NCI-H2081 (cell line): ENCODE measurements around the gene ZMYND19.
"Not testable (repeated sequence)": the region's sequence is repeated elsewhere in the genome, so short reads cannot be mapped to it uniquely, and the experiment has no call there.

Experiments
- DNase-seq, 2 experiments: peaks; one replicate each; lab custom pipeline; 2025; lab: John Stamatoyannopoulos, UW

The ZMYND19 gene

GRCh38 chr9:137589441-137590122 lies 730 bp downstream of the ZMYND19 start:
- peak in 1 of 2 experiments; percentile 13 for DNase-seq

DNA sequence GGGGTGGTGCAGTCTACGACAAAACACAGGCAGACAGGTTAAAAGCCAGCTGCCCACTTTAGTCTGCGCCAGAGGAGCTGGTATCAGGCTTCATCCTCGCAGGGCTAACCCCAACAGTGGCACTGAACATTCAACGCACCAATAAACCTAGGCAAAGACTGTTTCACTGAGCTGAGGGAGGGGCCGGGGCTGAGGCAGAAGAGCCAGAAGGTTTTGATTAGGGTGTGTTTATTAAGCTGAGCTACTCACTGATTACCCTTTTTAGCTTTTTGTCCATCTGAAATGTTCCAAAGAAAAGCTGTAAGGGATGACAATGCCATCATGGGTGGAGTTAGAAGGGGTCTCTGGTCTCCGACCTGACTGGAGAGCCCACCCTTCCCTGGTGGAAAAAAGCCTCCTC lies 1.4 kb downstream of the ZMYND19 start:
- DNase-seq, result no peak

DNA sequence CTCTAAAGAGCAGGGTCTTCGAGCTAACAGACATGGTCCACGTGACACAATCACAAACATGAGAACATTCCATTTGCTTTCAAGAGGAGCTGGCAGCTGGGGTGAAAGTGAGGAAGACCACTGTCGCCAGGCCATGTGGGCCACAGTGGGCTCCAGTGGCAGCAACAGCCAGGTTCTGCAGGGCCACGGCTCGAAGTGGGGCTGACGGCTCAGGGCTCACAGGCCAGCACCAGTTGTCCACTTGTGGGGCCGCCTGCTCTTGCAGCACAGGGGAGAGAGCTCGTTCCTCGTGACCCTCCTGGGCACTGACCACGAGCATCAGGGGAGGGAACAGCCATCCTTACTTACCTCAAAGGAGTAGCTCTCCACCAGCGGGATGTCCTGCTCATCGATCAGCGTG lies 2.0 kb downstream of the ZMYND19 start:
- DNase-seq, result no peak

- no peak for DNase-seq
Measured at GRCh38 chr9:137586854-137587253, 3.5 kb downstream of the ZMYND19 start.

GRCh38 chr9:137583957-137584356 lies 6.4 kb downstream of the ZMYND19 start:
- DNase-seq, result no peak

DNA sequence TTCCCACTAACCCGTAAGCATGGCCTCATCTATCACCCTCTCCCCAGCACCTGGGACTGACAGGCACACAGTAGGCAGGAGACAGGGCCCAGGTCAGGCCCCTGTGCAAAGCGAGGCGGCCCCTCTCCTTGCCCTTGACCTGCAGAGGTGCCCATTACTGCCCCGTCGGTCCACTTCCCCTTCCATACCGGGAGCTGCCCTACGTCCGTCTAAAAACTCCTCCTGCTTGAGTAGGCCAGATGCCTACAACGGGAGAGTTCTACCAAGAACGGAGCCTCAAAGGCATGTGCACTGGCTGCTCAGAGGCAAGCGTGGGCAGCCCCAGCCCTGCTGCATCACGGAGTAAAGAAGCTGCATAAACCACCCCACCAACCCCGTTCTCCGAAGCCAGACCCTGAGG lies 7.0 kb downstream of the ZMYND19 start:
- DNase-seq, result no peak

DNA sequence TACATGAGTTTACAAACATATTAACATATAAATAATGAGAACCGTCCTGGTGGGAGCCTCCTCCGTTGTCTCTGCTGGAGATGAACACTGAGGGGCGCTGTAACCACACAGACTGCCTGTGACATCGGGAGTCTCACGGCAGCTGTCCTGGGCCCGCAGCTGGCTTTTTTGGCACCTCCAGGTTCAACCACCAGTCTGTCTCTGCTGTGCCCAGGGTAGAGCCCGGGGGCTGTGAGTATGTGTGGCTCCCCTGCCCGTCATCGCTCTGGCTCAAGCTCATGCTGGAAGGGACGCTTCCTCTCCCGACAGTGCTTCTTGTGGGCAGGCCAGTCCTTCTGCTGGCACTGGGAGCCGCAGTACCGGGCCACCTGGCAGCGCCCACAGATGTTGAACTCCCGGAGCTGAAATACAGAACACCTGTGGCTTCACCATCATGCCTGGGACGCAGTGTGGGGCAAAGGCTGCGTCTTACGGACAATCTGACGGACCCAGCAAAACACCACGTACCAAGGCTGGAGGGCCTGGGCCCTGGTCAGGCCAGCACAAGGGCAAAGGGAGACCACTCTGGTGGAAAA lies 7.9 kb downstream of the ZMYND19 start:
- no peak for DNase-seq

GRCh38 chr9:137581361-137582285 lies 8.7 kb downstream of the ZMYND19 start:
- DNase-seq, result no peak

DNA sequence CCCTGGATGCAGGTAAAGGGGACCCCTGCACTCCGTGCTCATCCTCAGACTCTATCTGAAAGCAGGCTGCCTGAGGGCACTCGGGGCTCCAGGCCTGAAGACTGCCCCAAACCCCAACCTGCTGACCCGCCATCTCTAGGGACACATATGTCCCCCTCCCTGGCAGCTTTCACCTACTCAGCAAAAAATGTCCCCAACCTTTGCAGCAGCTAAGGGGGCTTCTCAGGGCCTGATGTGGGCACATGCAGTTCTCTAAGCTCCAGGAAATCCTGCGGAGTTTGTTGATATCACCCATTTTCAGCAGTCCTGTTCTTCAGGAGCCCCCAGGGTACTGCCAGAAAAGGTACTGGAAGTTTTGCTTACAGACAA lies 9.4 kb downstream of the ZMYND19 start:
- DNase-seq, result no peak

GRCh38 chr9:137580209-137580953 lies 9.9 kb downstream of the ZMYND19 start:
- peak in 1 of 2 experiments; percentile 27 for DNase-seq

DNA sequence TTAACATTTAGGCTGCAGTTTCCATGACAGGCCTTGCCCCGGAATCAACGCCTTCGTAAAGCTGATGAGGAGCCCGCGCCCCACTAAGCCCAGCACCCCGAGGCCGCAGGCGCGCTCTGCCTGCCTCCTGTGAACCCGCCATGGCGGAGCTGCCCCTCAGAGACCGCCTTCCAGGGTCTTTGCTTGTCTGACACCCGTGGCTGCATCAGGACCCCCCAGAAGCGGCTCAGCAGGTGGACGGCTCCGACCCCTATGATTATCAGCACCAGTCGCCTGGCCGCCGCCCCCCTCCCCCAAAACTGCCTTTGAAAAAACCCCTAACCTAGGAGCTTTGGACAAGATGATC lies 11.1 kb downstream of the ZMYND19 start:
- no peak for DNase-seq

DNA sequence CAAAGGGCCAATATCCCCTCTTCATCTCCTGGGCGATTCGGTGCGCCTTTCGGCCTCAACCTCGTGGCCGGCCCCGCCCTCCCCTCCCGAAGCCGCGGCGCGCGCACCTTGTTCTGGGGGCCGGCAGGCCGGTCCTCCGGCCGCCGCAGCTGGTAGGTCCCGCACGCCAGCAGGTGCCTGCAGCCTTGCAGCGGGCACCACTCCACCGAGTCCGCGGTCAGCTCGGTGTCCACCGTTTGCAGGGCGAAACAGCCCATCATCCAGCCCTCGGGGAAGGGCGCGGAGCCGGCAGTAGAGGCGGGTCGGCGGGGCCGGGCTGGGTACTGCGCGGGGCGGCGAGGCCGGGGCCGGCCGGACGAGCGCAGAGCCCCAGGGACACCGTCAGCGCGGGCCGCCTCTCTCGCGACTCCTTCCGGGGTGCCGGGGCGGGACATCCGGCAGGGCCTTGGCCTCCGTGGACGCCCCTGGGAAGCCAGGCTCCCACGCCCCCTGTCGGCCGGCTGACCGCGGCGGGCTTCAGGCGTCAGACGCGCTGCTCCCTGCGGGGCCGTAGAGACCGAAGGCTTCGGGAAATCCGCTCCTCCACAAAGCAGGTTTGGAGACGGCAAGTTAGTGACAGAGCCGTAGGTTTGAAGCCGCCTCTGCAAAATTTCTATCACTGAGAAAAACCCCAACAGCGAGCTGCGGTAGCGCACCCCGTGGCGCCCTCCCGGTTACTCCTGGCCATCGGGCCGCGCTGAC lies 11.6 kb downstream of the ZMYND19 start, which contains the start of gene DPH7:
Gene DPH7, minus strand, starts transcription at position 408 of the 741 bp plus-strand sequence. Its CDS starts 148 bp downstream, at position 260.
- DNase-seq, result peak; percentile 92 to 93

- DNase-seq, result no peak
Measured at GRCh38 chr9:137575716-137576411, 14.4 kb downstream of the ZMYND19 start.

GRCh38 chr9:137575364-137575715 lies 15.0 kb downstream of the ZMYND19 start:
- no peak for DNase-seq

GRCh38 chr9:137574192-137574591 lies 16.1 kb downstream of the ZMYND19 start:
- no peak for DNase-seq

DNA sequence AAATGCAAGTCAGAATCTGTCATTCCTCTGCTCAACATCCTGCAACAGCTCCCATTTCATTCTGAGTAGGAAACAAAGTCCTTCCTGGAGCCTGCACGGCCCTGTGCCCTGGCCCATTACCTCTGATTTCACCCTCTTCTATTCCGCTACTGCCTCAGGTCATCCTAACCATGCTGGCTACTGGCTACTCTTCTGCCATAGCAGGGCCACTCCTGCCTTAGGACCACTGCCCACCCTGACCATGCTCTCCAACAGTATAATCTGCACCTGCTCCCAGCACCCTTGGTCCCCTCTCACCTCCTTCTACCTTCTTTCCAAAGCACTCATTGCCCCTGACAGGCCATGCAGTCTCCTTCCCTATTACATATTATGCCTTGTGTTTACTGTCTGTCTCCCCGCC lies 19.7 kb downstream of the ZMYND19 start:
- no peak for DNase-seq

- DNase-seq, result no peak
Measured at GRCh38 chr9:137569609-137570203, 20.6 kb downstream of the ZMYND19 start.

DNA sequence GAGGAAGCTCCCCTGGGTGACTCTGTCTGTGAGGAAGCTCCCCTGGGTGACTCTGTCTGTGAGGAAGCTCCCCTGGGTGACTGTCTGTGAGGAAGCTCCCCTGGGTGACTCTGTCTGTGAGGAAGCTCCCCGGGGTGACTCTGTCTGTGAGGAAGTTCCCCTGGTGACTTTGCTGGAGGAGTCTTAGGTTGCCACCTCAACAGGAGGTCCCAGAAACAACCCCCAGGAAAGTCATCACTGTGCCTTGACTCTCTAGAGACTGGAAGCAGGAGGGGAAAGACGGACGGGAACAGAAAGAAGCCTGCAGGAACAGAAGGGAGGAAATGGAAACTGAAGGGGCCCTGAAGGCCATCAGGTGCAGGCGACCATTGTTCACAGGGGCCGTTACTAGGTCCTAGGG lies 21.9 kb downstream of the ZMYND19 start:
- DNase-seq, result not testable (repeated sequence)

GRCh38 chr9:137564817-137565411 lies 25.4 kb downstream of the ZMYND19 start:
- no peak for DNase-seq

GRCh38 chr9:137564134-137564533 lies 26.2 kb downstream of the ZMYND19 start:
- DNase-seq, result no peak
